Fibroblast of lung (primary cell): Measurements from ENCODE around the gene RMND5B. TPM values are rescaled to one million over a fixed set of nuclear protein-coding genes. Genes with fewer than 3 reads are reported as not detected.

Source experiments
- DNase-seq, 2 donors: peaks; one replicate each; pipeline versions ENCODE4 v3.0.0 to v3.0.0-alpha.2; 2010; ENCODE audit warnings: low read depth in 2 of 2
- H2AFZ ChIP-seq: 2 replicates; pipeline ENCODE4 v1.5.1; 2012; ENCODE audit warnings: low read length, control low read depth, inconsistent platforms
- H3K27ac ChIP-seq: 2 replicates; pipeline ENCODE4 v1.5.1; 2011; ENCODE audit warnings: low read length, control low read depth; ENCODE audit not compliant: insufficient read depth
- H3K27me3 ChIP-seq: 2 replicates; pipeline ENCODE4 v1.5.1; 2011; ENCODE audit warnings: mild to moderate bottlenecking, low read length; ENCODE audit not compliant: control insufficient read depth, insufficient read depth
- H3K36me3 ChIP-seq: 2 replicates; pipeline ENCODE4 v1.5.1; 2011; ENCODE audit warnings: low read length; ENCODE audit not compliant: control insufficient read depth, insufficient read depth
- H3K4me1 ChIP-seq: 2 replicates; pipeline ENCODE4 v1.5.1; 2011; ENCODE audit warnings: low read length; ENCODE audit not compliant: control insufficient read depth, insufficient read depth; ENCODE audit errors: extremely low read depth
- H3K4me2 ChIP-seq: 2 replicates; pipeline ENCODE4 v1.5.1; 2011; ENCODE audit warnings: low read length, control low read depth; ENCODE audit not compliant: insufficient read depth; ENCODE audit errors: extremely low read depth
- H3K4me3 ChIP-seq, 4 experiments: fragments of 200-600 bp in 1 of 4; sonication (generic) in 1 of 4; replicated peaks in 1 of 4; 2 replicates each; pipeline ENCODE4 v1.5.1; 2011 to 2016; ENCODE audit warnings: low read length in 4 of 4, low read depth in 3 of 4, mild to moderate bottlenecking in 3 of 4, control low read depth in 2 of 4, inconsistent platforms in 1 of 4, mixed read lengths in 1 of 4; ENCODE audit not compliant: insufficient read depth in 1 of 4; ENCODE audit errors: control extremely low read depth in 1 of 4
- H3K79me2 ChIP-seq: 2 replicates; pipeline ENCODE4 v1.5.1; 2012; ENCODE audit warnings: mild to moderate bottlenecking, low read length, inconsistent platforms; ENCODE audit not compliant: control insufficient read depth, insufficient read depth
- H3K9ac ChIP-seq: 2 replicates; pipeline ENCODE4 v1.5.1; 2011; ENCODE audit warnings: mild to moderate bottlenecking, low read length, control low read depth; ENCODE audit not compliant: insufficient read depth
- H3K9me3 ChIP-seq: 2 replicates; pipeline ENCODE4 v1.5.1; 2012; ENCODE audit warnings: low read depth, low read length; ENCODE audit not compliant: control insufficient read depth, insufficient read depth
- H4K20me1 ChIP-seq: 2 replicates; pipeline ENCODE4 v1.5.1; 2011; ENCODE audit warnings: low read length; ENCODE audit not compliant: control insufficient read depth, insufficient read depth; ENCODE audit errors: extremely low read depth
- EZH2 ChIP-seq: IDR thresholded peaks from 2 replicates; pipeline ENCODE4 v1.5.1; 2012; ENCODE audit warnings: low read length, control low read depth, mild to moderate bottlenecking; ENCODE audit errors: missing control alignments
- polyA plus RNA-seq, 2 donors: library from polyadenylated mRNA; depleted of rRNA in 1 of 2; stranded (reverse) in 1 of 2; unstranded in 1 of 2; fragments of >200 nt; gene quantifications; 2 replicates each; pipeline ENCODE4 v1.2.1, GENCODE V29; 2011 to 2012; ENCODE audit warnings: missing spikeins in 1 of 2
- total RNA-seq: library from RNA; depleted of rRNA; stranded (reverse); fragments of >200 nt; gene quantifications from 2 replicates; pipeline ENCODE4 v1.2.1, GENCODE V29; 2014
- TF ChIP-seq, protein P1 (sequence below), 2 donors: IDR thresholded peaks in 1 of 2; conservative IDR thresholded peaks in 1 of 2; 1 replicate in 1 of 2; 2 replicates in 1 of 2; pipeline ENCODE4 v1.5.1; 2011 to 2012; ENCODE audit warnings: low read length in 2 of 2, control low read depth in 1 of 2, inconsistent platforms in 1 of 2, low read depth in 1 of 2, mild to moderate bottlenecking in 1 of 2

Gene RMND5B
- total and polyA plus RNA-seq, 2 donors (not counting 1 experiment from before 2014, with no cell fraction given), result 22.3 to 22.5 TPM

DNA sequence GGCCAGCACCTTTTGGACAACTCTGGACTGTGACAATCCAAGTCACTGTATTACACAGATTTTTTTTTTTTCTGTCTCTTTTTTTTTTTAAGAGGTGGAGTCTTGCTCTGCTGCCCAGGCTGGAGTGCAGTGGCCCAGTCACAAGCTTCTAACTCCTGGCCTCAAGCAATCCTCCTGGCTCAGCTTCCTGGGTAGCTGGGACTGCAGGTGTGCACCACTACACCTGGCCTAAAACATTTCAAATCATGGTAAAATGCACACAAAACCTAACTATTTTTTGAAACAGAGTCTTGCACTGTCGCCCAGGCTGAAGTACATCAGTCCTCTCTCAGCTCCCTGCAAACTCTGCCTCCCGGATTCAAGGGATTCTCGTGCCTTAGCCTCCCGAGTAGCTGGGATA is 24.7 kb upstream of the RMND5B start:
- Histone ChIP-seq H3K9me3 (no peaks in the 10 kb centered on the region), H3K4me1 (no peaks in the 10 kb centered on the region), H3K27me3 (peaks cover 5% of the 10 kb centered on the region), H3K4me3 (no peak overlapping the region), H4K20me1 (no peaks in the 10 kb centered on the region), H3K79me2 (no peaks in the 10 kb centered on the region), H3K36me3 (no peaks in the 10 kb centered on the region), H2AFZ (no peak overlapping the region), H3K9ac (no peak overlapping the region), H3K27ac (no peak overlapping the region), H3K4me2 (no peak overlapping the region)
- DNase-seq, result no peak
- no peak for TF ChIP-seq EZH2
- TF ChIP-seq, protein P1, sequence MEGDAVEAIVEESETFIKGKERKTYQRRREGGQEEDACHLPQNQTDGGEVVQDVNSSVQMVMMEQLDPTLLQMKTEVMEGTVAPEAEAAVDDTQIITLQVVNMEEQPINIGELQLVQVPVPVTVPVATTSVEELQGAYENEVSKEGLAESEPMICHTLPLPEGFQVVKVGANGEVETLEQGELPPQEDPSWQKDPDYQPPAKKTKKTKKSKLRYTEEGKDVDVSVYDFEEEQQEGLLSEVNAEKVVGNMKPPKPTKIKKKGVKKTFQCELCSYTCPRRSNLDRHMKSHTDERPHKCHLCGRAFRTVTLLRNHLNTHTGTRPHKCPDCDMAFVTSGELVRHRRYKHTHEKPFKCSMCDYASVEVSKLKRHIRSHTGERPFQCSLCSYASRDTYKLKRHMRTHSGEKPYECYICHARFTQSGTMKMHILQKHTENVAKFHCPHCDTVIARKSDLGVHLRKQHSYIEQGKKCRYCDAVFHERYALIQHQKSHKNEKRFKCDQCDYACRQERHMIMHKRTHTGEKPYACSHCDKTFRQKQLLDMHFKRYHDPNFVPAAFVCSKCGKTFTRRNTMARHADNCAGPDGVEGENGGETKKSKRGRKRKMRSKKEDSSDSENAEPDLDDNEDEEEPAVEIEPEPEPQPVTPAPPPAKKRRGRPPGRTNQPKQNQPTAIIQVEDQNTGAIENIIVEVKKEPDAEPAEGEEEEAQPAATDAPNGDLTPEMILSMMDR (conservative IDR thresholded peaks at IDR 0.05 in 1 of 2, IDR thresholded peaks at IDR 0.05 in 1 of 2; ENCODE audit: low read depth in 1 of 2, low read length in 2 of 2), result no peak

- H3K36me3 ChIP-seq, result no peaks in the 10 kb centered on the region
- no peaks in the 10 kb centered on the region for H4K20me1 ChIP-seq
Measured at GRCh38 chr5:178106556-178107239, 24.1 kb upstream of the RMND5B start.

GRCh38 chr5:178107756-178108310 is 23.0 kb upstream of the RMND5B start:
- no peak overlapping the region for H2AFZ ChIP-seq
- TF ChIP-seq, protein P1 (conservative IDR thresholded peaks at IDR 0.05 in 1 of 2, IDR thresholded peaks at IDR 0.05 in 1 of 2; ENCODE audit: low read depth in 1 of 2, low read length in 2 of 2), result no peak
- TF ChIP-seq EZH2, result no peak
- no peaks in the 10 kb centered on the region for H3K4me1 ChIP-seq

More at GRCh38 chr5:178106556-178107239, 24.1 kb upstream of the RMND5B start:
- Histone ChIP-seq H3K9me3 (no peaks in the 10 kb centered on the region), H2AFZ (no peak overlapping the region), H3K27ac (no peak overlapping the region), H3K27me3 (peaks cover 5% of the 10 kb centered on the region), H3K9ac (no peak overlapping the region), H3K4me1 (no peaks in the 10 kb centered on the region), H3K4me3 (no peak overlapping the region), H3K79me2 (no peaks in the 10 kb centered on the region), H3K4me2 (no peak overlapping the region)
- DNase-seq, result no peak
- TF ChIP-seq EZH2, result no peak
- TF ChIP-seq, protein P1 (conservative IDR thresholded peaks at IDR 0.05 in 1 of 2, IDR thresholded peaks at IDR 0.05 in 1 of 2; ENCODE audit: low read depth in 1 of 2, low read length in 2 of 2), result no peak

More at GRCh38 chr5:178107756-178108310, 23.0 kb upstream of the RMND5B start:
- Histone ChIP-seq H3K9ac (no peak overlapping the region), H3K27ac (no peak overlapping the region), H3K4me2 (no peak overlapping the region), H3K9me3 (no peaks in the 10 kb centered on the region), H3K27me3 (peaks cover 8% of the 10 kb centered on the region), H3K36me3 (no peaks in the 10 kb centered on the region), H3K79me2 (no peaks in the 10 kb centered on the region), H4K20me1 (no peaks in the 10 kb centered on the region), H3K4me3 (no peak overlapping the region)
- no peak for DNase-seq
